GM21423 (cell line): ENCODE data around the gene DNAJA2.
"Not testable (repeated sequence)": the region's sequence is repeated elsewhere in the genome, so short reads cannot be mapped to it uniquely, and the experiment has no call there.

Source experiments
- ATAC-seq: cut with Tn5 transposase; IDR thresholded peaks from one replicate; pipeline ENCODE4 v1.9.1; 2021; ENCODE audit warnings: mild to moderate bottlenecking, moderate library complexity; ENCODE audit not compliant: unreplicated experiment

DNAJA2 gene

DNA sequence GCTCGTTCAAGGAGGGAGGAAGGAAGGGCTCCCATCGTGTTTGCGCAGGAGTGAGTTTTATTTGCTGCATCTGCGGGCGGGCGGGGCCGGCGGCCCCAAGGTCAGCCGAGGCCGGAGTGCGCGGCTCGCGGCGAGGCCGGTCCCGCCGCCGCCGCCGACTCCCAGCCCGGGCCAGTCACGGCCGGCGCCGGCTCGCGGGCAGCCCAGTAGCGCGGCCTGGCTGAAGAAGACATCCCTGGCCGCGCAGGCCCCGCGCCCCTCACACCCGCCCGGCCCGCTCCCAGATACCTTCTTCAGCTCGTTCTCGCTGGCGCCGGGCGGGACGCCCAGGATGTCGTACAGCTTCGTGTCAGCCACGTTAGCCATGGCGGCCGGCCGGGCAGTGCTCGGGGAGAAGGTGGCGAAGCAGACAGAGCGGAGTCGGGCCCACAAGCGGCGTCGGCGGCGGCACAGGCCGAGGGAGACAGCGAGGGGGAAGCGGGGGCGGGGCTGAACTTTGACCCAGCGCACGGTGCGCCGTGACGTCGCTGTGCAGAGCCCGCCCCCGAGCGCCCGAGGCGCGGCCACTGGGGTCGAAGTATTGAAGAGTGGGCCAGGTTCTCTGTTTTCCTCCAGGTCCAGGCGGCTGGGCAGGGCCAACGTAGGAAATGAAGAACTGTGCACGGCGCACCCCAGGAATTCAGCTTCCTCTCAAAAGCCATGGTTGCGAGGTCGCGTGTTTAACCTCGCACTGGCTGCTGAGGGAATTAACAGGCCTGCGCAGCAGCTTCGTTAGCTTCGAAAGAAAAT is at the start of gene DNAJA2:
TSS of gene DNAJA2 (minus strand) at position 468 of the 789 bp plus-strand sequence. CDS start at position 366, 102 bp downstream.
- peak; percentile 90 for ATAC-seq

DNA sequence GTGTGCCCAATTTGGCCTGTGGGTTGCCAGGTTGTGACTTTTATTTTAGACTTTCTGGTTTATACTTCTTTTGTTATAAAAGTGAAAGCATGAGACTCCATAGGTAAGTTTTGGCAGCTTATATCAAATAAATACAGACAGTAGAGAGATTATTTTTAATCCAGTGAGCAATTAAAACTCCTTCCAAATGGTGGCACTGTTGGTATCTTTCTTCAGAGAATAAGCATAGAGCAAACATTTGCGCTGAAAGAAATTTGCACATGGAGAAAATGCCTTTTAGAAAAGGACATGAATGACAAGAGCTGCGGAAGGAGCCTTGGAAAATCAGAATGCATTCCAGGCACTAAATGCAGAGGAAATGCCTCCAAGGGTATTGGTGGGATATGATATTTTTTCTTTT is 46.1 kb upstream of the DNAJA2 start:
- ATAC-seq, result no peak

DNA sequence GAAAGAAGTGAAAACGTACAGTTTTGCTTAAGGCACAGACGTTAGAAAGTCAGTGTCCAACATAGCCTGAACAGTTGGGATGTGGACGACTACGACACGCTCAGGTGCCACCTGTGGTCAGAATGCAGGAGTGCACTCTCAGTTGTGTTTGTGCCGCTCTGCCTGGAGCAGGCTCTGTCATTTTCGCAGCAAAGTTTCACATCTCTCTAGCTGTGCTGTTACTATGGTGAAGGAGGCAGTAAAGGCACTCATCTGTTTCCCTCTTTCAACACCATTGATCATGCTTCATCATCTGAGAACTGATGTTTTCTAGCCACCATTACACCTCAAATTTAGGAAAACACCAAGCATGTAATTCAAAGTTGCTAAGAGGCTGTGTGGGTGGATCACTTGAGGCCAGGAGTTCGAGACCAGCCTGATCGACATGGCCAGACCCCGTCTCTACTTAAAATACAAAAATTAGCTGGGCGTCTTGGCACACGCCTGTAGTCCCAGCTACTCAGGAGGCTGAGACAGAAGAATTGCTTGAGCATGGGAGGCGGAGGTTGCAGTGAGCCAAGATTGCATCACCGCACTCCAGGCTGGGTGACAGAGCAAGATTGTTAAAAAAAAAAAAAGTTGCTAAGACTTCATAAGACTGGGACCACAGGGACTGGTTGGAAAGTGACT is 44.9 kb upstream of the DNAJA2 start:
- ATAC-seq, result peak; percentile 98

DNA sequence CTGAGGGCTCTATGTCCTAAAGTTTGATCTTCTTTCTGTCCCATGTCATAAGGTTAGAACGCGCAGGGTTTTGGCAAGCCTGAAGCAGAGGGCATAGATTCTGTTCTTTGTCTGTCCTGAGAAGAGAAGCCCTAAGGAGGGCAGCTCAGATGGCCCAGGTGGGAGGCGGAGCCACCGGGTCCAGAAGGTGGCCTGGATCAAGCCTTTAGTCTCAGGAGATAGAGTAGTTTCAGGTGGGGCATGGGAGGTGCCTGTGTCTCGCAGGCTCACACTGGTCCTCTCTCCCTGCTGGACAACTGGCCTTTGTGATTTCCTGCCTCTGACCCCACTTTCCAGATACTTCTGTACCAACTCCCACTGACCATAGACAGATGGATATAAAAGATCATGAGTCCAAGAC is 44.2 kb upstream of the DNAJA2 start:
- no peak for ATAC-seq

DNA sequence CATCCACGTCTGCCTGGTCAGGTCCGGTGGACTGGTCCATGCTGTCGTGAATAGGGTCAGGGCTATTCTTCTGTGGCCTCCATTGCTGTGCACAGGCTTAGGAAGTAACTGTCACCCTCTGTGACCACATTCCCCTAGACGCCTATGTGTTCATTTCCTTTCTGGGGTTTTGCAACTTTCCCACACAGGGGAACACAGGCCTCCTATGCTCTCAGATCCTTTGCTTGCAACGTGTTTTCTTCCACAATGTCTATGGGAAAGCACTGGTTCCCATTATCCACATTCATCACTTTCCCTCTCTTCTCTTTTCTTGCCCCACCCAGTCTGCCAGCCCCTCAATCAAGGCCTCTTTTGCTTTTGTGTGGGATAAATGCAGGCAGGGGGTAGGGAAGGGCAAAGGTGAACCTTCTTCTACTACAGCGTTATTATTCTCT is 43.2 kb upstream of the DNAJA2 start:
- ATAC-seq, result peak; percentile 46

DNA sequence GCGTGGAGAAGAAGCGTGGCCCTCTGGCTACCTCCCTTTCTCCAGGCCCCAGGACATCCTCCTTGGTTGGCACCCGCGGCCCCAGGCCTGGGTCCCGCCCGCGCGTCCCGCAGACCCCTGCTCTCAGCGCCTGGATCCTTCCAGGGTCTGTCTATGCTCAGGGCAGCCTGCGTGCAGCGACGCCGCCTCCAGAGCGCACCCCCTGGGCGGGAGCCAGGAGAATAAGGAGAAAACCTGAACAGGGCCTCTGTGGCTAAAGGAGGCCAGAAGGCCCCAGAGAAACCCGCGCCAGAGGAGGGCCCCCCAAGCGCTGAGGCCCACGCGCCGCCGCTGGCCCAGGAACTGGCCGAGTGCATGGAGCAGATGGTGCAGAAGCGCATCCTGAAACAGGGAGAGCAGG is 40.4 kb upstream of the DNAJA2 start:
- ATAC-seq, result no peak

DNA sequence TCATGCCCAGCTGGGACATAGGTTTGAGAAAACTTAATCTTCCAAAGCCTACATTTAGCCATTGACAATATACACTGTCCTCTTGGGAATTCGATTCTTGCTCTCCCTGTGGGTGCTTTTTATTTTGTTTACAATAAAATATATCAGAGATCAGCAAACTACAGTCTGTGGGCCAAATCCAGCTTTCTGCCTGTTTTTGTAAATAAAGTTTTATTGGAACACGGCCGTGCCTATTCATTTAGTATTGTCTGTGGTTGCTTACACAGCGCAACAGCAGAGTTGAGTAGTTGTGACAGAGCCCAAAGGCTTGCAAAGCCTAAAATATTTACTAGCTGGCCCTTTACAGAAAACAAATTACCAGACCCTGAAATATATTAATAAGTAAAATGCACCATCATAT is 39.7 kb upstream of the DNAJA2 start:
- ATAC-seq, result no peak

DNA sequence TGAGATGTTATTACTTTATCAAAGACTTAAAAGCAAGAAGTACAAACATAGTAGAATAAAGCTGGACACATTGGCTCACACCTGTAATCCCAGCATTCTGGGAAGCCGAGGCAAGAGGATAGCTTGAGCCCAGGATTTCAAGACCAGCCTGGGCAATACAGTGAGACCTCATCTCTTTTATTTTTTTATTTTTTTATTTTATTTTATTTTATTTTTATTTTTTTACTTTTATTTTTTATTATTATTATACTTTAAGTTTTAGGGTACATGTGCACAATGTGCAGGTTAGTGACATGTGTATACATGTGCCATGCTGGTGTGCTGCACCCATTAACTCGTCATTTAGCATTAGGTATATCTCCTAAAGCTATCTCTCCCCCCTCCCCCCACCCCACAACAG is 37.3 kb upstream of the DNAJA2 start:
- not testable (repeated sequence) for ATAC-seq

DNA sequence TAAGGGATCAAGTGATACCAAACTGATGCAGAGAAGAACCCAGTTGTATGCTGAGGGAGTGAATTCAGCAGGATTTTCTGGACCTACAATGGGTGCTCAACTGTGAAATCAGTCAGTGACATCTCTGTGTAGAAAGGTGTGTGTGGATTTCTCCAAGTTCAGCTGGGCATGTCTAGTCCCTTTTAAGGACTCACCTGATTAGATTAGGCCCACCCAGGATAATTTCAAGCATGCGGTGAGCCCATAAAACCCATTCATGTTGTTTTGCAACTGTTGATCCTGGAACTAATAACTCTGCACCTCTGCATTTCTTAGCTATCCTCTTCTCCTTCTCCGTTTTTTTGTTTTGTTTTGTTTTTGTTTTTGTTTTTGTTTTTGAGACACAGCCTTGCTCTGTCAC is 35.1 kb upstream of the DNAJA2 start:
- no peak for ATAC-seq

DNA sequence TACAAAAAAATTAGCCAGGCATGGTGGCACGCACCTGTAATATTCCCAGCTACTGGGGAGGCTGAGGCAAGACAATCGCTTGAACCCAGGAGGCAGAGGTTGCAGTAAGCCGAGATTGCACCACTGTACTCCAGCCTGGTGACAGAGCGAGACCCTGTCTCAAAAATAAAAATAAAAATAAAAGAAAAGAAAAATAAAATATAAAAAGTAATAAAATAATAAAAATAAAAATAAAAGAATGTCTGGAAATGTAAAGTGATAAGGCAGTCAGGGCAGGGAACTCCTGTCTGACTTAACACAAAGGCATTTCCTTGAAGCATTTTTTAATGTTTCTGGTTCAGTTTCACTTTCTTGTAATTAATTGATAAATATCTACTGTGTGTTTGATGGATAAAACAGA is 34.7 kb upstream of the DNAJA2 start:
- ATAC-seq, result no peak

DNA sequence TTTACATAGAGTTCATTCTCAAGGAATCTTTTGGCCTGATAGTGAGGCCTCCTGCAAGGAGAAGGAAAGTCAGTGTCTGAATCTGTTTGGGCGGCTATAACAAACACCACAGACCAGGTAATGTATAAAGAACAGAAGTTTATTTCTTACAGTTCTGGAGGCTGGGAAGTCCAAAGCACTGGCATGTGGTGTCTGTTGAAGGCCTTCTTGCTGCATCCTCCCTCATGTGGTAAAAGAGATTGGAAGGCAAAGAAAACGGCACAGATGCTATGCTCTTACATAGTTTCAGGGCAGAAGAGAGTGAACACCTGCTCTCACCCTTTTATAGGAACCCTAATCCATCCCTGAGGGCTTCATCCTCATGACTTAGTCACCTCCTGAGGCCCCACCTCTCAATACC is 31.2 kb upstream of the DNAJA2 start:
- ATAC-seq, result no peak

DNA sequence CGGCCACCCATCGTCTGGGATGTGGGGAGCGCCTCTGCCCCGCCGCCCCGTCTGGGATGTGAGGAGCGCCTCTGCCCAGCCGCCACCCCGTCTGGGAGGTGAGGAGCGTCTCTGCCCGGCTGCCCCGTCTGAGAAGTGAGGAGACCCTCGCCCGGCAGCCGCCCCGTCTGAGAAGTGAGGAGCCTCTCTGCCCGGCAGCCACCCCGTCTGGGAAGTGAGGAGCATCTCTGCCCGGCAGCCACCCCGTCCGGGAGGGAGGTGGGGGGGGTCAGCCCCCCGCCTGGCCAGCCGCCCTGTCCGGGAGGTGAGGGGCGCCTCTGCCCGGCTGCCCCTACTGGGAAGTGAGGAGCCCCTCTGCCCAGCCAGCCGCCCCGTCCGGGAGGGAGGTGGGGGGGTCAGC is 26.6 kb upstream of the DNAJA2 start:
- not testable (repeated sequence) for ATAC-seq

DNA sequence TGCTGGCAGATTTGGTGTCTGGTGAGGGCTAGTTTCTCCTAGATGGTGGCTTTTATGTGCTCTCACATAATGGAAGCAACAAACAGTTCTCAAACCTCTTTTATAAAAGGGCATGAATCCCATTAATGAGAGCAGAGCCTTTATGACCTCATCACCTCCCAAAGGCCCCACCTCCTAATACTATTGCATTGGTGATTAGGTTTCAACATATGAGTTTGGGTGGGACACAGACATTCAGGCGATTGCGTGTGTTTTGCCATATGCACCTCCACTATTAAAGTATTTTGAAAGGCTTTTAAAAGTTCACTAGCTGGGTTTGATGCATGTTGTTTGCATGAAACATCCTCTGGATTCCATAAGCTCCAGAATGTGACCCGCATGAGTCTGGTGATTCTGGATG is 24.4 kb upstream of the DNAJA2 start:
- no peak for ATAC-seq

DNA sequence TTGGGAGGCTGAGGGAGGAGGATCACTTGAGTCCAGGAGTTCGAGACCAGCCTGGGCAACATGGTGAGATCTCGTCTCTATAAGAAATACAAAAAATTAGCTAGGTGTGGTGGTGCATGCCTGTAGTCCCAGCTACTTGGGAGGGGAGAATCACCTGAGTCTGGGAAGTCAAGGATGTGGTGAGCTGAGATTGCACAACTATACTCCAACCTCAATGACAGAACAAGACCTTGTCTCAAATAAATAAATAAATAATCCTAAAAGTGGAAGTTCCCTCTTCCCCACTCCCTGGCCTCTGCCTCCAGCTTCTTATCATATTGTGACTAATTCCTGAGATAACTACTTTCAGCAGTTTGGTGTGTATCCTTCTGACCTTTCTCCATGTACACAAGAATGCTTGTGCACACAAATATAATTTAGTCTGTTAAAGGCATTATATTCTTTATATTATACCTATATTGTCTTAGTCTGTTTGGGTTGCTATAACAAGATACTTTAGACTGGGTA is 23.5 kb upstream of the DNAJA2 start:
- ATAC-seq, result no peak

DNA sequence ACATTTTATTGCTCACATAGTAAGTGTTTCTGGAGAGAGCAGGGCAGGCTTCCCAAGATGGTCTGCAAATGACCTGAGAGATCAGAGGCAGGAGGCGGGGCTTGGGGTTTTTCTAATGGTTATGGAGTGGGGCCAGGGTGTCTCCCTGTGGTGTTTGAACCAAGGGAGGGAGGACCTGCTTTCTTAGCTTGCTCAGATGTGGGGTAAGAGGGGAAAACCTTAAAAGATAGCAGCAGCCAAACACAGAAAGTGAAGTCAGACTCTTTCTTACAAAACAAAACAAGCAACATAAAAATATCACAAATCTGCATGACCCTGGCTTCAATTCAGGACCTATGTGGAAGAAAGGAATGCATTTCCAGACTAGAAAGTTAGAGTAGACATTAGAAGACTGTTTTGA is 22.9 kb upstream of the DNAJA2 start:
- ATAC-seq, result no peak

DNA sequence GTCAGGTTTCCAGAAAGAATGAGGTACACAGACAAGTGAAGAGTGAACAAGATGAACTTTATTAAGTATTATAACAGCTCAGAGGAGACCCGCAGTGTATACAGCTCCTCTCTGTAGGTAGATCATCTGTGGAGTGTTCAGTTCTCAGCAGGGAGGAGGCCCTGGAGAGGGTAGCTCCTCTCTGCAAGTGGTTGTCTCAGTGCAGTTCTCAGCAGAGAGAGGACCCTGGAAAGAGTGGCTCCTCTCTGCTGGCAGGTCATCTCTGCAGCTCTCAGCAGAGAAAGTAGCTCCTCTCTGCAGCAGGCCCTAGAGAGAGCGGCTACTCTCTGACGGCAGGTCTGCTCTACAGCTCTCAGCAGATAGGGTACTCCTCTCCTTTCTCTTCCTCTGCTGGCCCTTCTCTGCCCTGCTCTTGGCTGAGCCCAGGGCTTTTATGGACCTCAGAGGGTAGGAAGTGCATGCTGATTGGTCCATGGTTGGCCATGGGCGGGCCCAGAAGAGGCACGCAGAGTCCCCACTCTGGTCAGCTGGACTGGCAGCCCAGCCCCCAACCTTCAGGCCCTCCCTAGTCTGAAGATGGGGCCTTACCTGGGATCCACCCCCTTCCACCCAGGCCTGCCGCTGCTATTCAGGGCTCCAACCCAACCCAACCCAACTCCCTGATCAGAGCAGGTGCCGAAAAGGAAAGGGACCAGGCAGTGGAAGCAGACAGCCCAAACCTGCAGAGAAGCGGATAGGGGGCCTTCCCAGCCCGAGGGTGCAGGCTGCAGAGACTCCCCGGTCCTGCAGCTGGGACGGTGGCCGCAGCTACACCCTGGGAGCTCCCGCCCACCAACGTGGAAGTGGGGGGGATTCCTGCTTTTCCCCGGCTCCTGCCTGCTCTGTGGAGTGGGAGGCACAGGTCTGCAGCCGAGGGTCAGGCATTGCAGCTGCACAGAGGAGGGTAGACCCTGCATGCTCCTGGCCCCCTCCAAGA is 18.5 kb upstream of the DNAJA2 start:
- ATAC-seq, result no peak

DNA sequence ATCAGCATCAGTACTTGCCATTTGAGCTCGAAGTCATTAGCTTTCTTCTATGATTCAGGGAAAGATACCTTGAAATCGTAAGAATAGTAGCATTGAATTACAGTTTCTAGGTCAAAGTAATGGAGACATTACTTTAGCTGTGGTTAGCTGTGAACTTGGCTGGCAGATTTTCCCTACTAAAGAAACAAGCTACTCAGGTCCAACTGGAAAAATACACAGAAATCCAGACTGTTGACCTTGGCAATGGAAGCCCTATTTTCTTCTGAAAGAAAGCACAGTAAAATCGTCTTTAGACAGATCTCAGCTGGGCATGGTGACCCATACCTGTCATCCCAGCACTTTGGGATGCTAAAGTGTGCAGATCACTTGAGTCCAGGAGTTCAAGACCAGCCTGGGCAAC is 13.4 kb upstream of the DNAJA2 start:
- no peak for ATAC-seq

DNA sequence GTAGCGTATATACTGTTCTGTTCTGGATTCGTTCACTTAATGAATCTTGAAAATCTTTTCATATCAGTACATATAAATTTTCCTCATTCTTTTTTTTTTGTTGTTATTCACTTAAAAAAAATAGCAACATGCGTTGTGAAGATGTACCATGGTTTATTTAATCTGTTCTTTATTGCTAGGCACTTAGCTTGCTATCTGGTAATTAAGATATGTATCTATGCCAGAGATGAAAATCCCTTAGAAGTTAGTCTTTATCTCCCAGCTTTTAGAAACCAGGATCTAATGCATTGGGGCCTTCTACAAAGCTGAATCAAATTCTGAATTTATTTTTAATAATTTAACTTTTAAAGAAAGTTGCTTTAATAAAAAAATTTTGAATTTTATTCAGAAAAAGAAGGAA is 13.0 kb upstream of the DNAJA2 start:
- ATAC-seq, result no peak

DNA sequence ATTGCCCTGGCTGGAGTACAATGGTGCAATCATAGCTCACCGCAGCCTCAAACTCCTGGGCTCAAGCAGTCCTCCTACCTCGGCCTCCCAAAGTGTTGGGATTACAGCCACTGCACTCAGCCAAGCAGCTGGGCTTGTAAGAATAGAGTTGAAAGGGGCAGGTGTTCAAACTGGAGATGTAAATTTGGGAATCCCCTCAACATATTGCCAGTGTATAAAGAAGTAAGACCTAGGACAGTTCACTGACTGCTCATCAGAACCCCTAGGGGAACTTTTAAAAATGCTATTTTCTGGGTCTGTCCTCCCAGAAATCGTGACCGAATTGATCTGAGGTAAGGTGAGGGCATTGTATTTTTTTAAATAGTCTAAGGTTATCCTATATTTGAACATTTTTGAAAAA is 8.9 kb upstream of the DNAJA2 start:
- no peak for ATAC-seq

DNA sequence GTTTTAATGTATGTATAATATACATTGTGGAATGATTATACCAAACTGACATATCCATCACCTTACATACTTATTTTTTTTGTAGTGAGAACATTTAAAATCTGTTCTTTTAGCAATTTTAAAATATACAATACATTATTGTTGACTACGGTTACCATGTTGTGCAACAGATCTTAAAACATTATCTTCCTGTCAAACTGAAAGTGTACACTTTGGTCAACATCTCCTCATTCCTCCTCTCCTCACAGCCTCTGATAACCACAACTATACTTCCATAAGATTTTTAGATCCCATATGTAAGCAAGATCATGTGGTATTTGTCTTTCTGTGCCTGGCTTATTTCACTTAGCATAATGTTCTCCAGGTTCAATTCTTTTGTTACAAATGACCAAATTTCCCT is 7.5 kb upstream of the DNAJA2 start:
- no peak for ATAC-seq

DNA sequence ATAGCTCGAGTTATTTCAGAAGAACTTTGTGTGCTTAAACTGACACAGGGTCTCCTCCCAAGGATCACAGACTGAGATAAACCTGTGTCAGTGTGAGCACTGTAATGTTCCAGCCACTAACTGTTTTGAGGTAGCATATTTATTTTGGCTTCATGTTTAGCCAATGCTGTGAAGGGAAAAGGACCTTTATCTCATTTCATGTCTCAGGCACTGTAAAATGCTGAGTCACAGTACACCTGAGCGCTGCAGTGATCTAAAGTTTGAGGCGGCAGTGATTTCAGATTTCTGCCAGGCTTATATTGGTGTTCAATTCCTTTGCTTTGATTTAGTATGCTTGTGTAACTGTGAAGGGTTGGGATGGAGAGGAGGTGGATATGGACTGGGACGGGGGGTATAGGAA is 3.1 kb upstream of the DNAJA2 start:
- ATAC-seq, result no peak
